CD14-positive monocyte (primary cell): ENCODE measurements around the gene SMG6. TPM values are rescaled to one million over a fixed set of nuclear protein-coding genes. Genes with fewer than 3 reads are reported as not detected.

Source experiments
- DNase-seq, 3 donors: peaks; one replicate each; pipeline ENCODE4 v3.0.0-alpha.2; 2011 to 2022
- H2AFZ ChIP-seq: 2 replicates; pipeline ENCODE4 v1.6.0; 2012; ENCODE audit warnings: mild to moderate bottlenecking, low read depth, low read length, inconsistent platforms; ENCODE audit not compliant: insufficient read depth, poor library complexity, severe bottlenecking
- H3K27ac ChIP-seq, 2 donors: 1 replicate in 1 of 2; 2 replicates in 1 of 2; pipeline ENCODE4 v1.5.1; 2012 to 2013; ENCODE audit warnings: low read length in 2 of 2, control low read depth in 1 of 2, inconsistent platforms in 1 of 2, low read depth in 1 of 2, mild to moderate bottlenecking in 1 of 2
- H3K27me3 ChIP-seq, 2 donors: one replicate each; pipeline versions ENCODE4 v1.6.0 to v1.6.1; 2011 to 2013; ENCODE audit warnings: low read length in 2 of 2; ENCODE audit not compliant: control insufficient read depth in 2 of 2, insufficient read depth in 2 of 2
- H3K36me3 ChIP-seq, 2 donors: replicated peaks in 1 of 2; 1 replicate in 1 of 2; 2 replicates in 1 of 2; pipeline versions ENCODE4 v1.5.1 to v1.6.1; 2012 to 2013; ENCODE audit warnings: low read length in 2 of 2, control low read depth in 1 of 2, inconsistent platforms in 1 of 2, mild to moderate bottlenecking in 1 of 2; ENCODE audit not compliant: insufficient read depth in 2 of 2, control insufficient read depth in 1 of 2
- H3K4me1 ChIP-seq, 2 donors: 1 replicate in 1 of 2; 2 replicates in 1 of 2; pipeline versions ENCODE4 v1.5.1 to v1.6.1; 2012 to 2013; ENCODE audit warnings: low read length in 2 of 2, control low read depth in 1 of 2, inconsistent platforms in 1 of 2, mild to moderate bottlenecking in 1 of 2, moderate library complexity in 1 of 2; ENCODE audit not compliant: insufficient read depth in 2 of 2, control insufficient read depth in 1 of 2
- H3K4me2 ChIP-seq: replicated peaks from 2 replicates; pipeline ENCODE3; 2012; ENCODE audit warnings: low read length, moderate library complexity, mild to moderate bottlenecking; ENCODE audit not compliant: poor library complexity, severe bottlenecking; ENCODE audit errors: extremely low read depth
- H3K4me3 ChIP-seq, 3 experiments: fragments of 200-600 bp in 1 of 3; sonication (generic) in 1 of 3; replicated peaks in 1 of 3; 1 replicate in 2 of 3; 2 replicates in 1 of 3; pipeline ENCODE4 v1.5.1; 2011 to 2013; ENCODE audit warnings: low read length in 3 of 3, mild to moderate bottlenecking in 3 of 3, control low read depth in 2 of 3, low read depth in 2 of 3, inconsistent platforms in 1 of 3, moderate library complexity in 1 of 3
- H3K79me2 ChIP-seq: 2 replicates; pipeline ENCODE4 v1.6.0; 2012; ENCODE audit warnings: mild to moderate bottlenecking, control low read depth, inconsistent platforms, low read length, moderate library complexity; ENCODE audit not compliant: insufficient read depth
- H3K9ac ChIP-seq: 2 replicates; pipeline ENCODE4 v1.6.0; 2017; ENCODE audit warnings: low read length, mild to moderate bottlenecking; ENCODE audit not compliant: insufficient read depth, poor library complexity, severe bottlenecking
- H3K9me3 ChIP-seq, 2 donors: replicated peaks in 1 of 2; 1 replicate in 1 of 2; 2 replicates in 1 of 2; pipeline versions ENCODE4 v1.5.1 to v1.6.1; 2012 to 2013; ENCODE audit warnings: low read length in 2 of 2, control low read depth in 1 of 2; ENCODE audit not compliant: control insufficient read depth in 1 of 2, insufficient read depth in 1 of 2
- H4K20me1 ChIP-seq: 2 replicates; pipeline ENCODE4 v1.6.0; 2012; ENCODE audit warnings: mild to moderate bottlenecking, low read length, control low read depth, moderate library complexity; ENCODE audit not compliant: insufficient read depth
- H3K27ac Mint-ChIP-seq, 7 donors: one replicate each; pipeline ENCODE4 v1.8.0; 2020; ENCODE audit warnings: mild to moderate bottlenecking in 7 of 7, mixed read lengths in 7 of 7, moderate library complexity in 6 of 7, inconsistent platforms in 2 of 7
- H3K27me3 Mint-ChIP-seq, 3 donors: one replicate each; pipeline ENCODE4 v1.8.0; 2021 to 2022; ENCODE audit warnings: low read depth in 3 of 3, mild to moderate bottlenecking in 3 of 3, mixed read lengths in 3 of 3, moderate library complexity in 3 of 3, inconsistent platforms in 1 of 3
- H3K36me3 Mint-ChIP-seq, 2 donors: one replicate each; pipeline ENCODE4 v1.8.0; 2020; ENCODE audit warnings: mixed read lengths in 2 of 2, inconsistent platforms in 1 of 2, mild to moderate bottlenecking in 1 of 2
- H3K4me1 Mint-ChIP-seq: one replicate; pipeline ENCODE4 v1.8.0; 2020; ENCODE audit warnings: mild to moderate bottlenecking, mixed read lengths
- H3K4me3 Mint-ChIP-seq, 2 donors: one replicate each; pipeline ENCODE4 v1.8.0; 2020; ENCODE audit warnings: mild to moderate bottlenecking in 2 of 2, mixed read lengths in 2 of 2, moderate library complexity in 1 of 2
- H3K9me3 Mint-ChIP-seq, 7 donors: one replicate each; pipeline ENCODE4 v1.8.0; 2020 to 2022; ENCODE audit warnings: mixed read lengths in 7 of 7, mild to moderate bottlenecking in 6 of 7, moderate library complexity in 6 of 7, inconsistent platforms in 2 of 7
- WGBS: methylation state at CpG from one replicate; pipeline ENCODE4 v1.1.5; 2013; ENCODE audit warnings: missing lambda C conversion rate; ENCODE audit not compliant: insufficient coverage; 5-methylcytosine and 5-hydroxymethylcytosine counted together
- intact Hi-C, 2 donors: fragments of 100-400 bp; cut with micrococcal nuclease; formaldehyde crosslinking; loops; one replicate each; pipeline versions ENCODE4 v1.15.0 to v1.15.1; 2023
- polyA plus RNA-seq, 3 donors: library from polyadenylated mRNA; depleted of rRNA in 1 of 3; unstranded in 2 of 3; stranded (reverse) in 1 of 3; fragments of 300-500 nt in 2 of 3; fragments of >200 nt in 1 of 3; fragmentation: Illumina TruSeq in 2 of 3; gene quantifications; 1 replicate in 2 of 3; 2 replicates in 1 of 3; pipeline ENCODE4 v1.2.3, GENCODE V29; 2012 to 2021
- TF ChIP-seq, protein P1 (sequence below): fragments of 200-600 bp; IDR thresholded peaks from one replicate; pipeline ENCODE4 v1.8.0; 2022; ENCODE audit warnings: antibody characterized with exemption, mild to moderate bottlenecking

SMG6 gene
- polyA plus RNA-seq, 3 donors, result 0.67 to 7.1 (median 1.1) TPM

DNA sequence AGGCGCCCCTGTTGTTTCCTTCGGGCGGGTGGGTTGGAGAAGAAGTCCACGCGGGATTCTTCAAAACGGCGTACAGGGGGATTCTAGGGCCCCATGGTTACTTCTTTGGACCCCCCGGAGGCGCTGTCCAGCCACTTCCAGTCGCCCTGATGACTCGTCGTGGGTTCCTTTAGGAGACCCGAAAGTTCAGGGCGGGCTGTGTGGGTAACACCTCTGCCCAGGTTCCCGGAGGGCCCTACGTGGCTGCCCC lies 249.4 kb downstream of the SMG6 start:
- H3K9me3 ChIP-seq, result peaks cover 0 to 3% of the 10 kb centered on the region in 2 donors
- DNase-seq, result no peak
- H3K4me2 ChIP-seq, result peak overlapping the region; percentile 53
- no peak overlapping the region for H3K27ac ChIP-seq
- H2AFZ ChIP-seq, result no peak overlapping the region
- Mint-ChIP-seq H3K4me3 (peak overlapping the region; percentile 54 to 82), H3K27ac (no peak overlapping the region), H3K9me3 (peaks cover 0 to 19% (median 8%) of the 10 kb centered on the region in 7 donors), H3K4me1 (peaks cover 31% of the 10 kb centered on the region), H3K36me3 (no peaks in the 10 kb centered on the region), H3K27me3 (peaks cover 38 to 74% (median 49%) of the 10 kb centered on the region in 3 donors)
- H4K20me1 ChIP-seq, result peaks cover 14% of the 10 kb centered on the region
- H3K4me3 ChIP-seq, result peak overlapping the region in 1 of 3 experiments; percentile 78
- no peaks in the 10 kb centered on the region for H3K79me2 ChIP-seq
- no peaks in the 10 kb centered on the region for H3K36me3 ChIP-seq
- intact Hi-C loops, result loop anchor here (1.0 to 10.0 kb wide), 4 partner anchors 101 to 298 kb away; no protein-coding TSS in a partner anchor
- peaks cover 37 to 56% of the 10 kb centered on the region in 2 donors for H3K27me3 ChIP-seq
- H3K4me1 ChIP-seq, result peaks cover 39 to 83% of the 10 kb centered on the region in 2 donors
- TF ChIP-seq, protein P1, sequence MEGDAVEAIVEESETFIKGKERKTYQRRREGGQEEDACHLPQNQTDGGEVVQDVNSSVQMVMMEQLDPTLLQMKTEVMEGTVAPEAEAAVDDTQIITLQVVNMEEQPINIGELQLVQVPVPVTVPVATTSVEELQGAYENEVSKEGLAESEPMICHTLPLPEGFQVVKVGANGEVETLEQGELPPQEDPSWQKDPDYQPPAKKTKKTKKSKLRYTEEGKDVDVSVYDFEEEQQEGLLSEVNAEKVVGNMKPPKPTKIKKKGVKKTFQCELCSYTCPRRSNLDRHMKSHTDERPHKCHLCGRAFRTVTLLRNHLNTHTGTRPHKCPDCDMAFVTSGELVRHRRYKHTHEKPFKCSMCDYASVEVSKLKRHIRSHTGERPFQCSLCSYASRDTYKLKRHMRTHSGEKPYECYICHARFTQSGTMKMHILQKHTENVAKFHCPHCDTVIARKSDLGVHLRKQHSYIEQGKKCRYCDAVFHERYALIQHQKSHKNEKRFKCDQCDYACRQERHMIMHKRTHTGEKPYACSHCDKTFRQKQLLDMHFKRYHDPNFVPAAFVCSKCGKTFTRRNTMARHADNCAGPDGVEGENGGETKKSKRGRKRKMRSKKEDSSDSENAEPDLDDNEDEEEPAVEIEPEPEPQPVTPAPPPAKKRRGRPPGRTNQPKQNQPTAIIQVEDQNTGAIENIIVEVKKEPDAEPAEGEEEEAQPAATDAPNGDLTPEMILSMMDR, result no peak
- WGBS, result 6% methylated on average over 16 of the region's 16 CpGs
- no peak overlapping the region for H3K9ac ChIP-seq

DNA sequence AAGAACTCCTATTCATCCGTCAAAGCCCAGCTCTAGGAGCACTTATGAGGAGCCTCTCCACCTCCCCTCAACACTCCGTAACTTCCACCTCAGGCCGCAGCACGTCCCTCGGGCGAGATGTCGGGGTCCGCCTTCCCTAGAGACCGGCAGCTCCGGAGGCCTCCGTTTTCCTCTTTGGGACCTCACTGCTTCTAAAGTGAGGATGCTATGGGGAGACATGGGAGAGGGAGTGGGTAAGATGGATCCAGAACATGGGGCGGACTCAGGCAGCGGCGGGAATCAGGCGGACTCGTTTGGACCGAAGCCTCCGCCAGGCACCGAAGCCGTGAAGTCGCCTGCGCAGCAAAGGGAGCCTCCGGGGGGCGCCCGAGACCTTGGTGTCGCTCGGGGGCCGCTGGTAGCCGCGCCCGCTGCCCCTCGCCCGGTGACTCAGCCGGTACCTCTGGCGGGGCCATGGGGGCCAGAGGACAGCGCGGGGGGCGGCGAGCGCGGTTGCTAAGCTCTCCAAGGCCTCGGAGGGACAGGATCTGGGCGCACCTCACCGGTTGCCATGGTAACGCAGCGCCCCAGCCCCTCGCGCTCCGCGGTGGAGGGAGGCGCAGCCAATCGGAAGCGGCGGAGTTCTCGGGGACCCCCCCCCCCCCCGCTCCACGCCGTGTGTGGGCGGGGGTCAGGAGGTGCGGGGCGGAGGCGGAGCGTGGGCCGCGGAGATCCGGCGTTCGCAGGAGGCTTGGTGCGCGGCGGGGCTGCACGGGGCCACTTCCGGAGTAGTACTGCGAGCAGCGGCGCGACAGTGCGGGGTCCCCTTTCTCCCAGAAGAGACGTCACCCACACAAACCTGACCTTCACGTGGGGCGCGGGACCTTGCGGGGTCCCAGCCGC lies 250.0 kb downstream of the SMG6 start:
- no peak overlapping the region for H3K27ac ChIP-seq
- H3K9ac ChIP-seq, result no peak overlapping the region
- H3K9me3 ChIP-seq, result peaks cover 0 to 3% of the 10 kb centered on the region in 2 donors
- H3K4me1 ChIP-seq, result peaks cover 39 to 82% of the 10 kb centered on the region in 2 donors
- peak in 2 of 3 donors; percentile 58 to 78 for DNase-seq
- under 1% methylated on average over 57 of the region's 84 CpGs for WGBS
- H3K27me3 ChIP-seq, result peaks cover 42 to 62% of the 10 kb centered on the region in 2 donors
- no peak overlapping the region for H2AFZ ChIP-seq
- peak overlapping the region in 1 of 7 donors; percentile 71 for H3K27ac Mint-ChIP-seq
- H3K79me2 ChIP-seq, result no peaks in the 10 kb centered on the region
- H3K4me3 ChIP-seq, result peak overlapping the region in 1 of 3 experiments; percentile 78
- intact Hi-C loops, result loop anchor here (1.0 to 10.0 kb wide), 4 partner anchors 101 to 299 kb away; no protein-coding TSS in a partner anchor
- peak overlapping the region; percentile 53 for H3K4me2 ChIP-seq
- H3K4me3 Mint-ChIP-seq, result peak overlapping the region; percentile 54 to 86
- no peaks in the 10 kb centered on the region for H3K36me3 Mint-ChIP-seq
- no peaks in the 10 kb centered on the region for H3K36me3 ChIP-seq
- H3K9me3 Mint-ChIP-seq, result peaks cover 0 to 19% (median 9%) of the 10 kb centered on the region in 7 donors
- peaks cover 36% of the 10 kb centered on the region for H3K4me1 Mint-ChIP-seq
- TF ChIP-seq, protein P1, result peak; percentile 57
- peaks cover 14% of the 10 kb centered on the region for H4K20me1 ChIP-seq
- peaks cover 42 to 78% (median 55%) of the 10 kb centered on the region in 3 donors for H3K27me3 Mint-ChIP-seq
